K562 (cell line): ENCODE results near the gene LCTL. TPM values are rescaled to one million over a fixed set of nuclear protein-coding genes. Genes with fewer than 3 reads are reported as not detected.
A peak's percentile ranks its signal among the peaks of the same experiment; 100 is the strongest.

Experiments
- ADNP ChIP-seq: fragments of 200-800 bp; sonication (Bioruptor generic); IDR thresholded peaks from 2 replicates; pipeline ENCODE4 v1.6.1; 2016; ENCODE audit warnings: missing genetic modification characterization, missing compliant biosample characterization
- ASH1L ChIP-seq: fragments of 450-650 bp; IDR thresholded peaks from 2 replicates; pipeline ENCODE4 v1.6.1; 2018; ENCODE audit warnings: borderline replicate concordance, mild to moderate bottlenecking, low read depth; ENCODE audit not compliant: partially characterized antibody
- ATF6 ChIP-seq: sonication (generic); formaldehyde crosslinking; IDR thresholded peaks from 2 replicates; pipeline ENCODE4 v1.4.0; 2020; ENCODE audit warnings: mild to moderate bottlenecking, missing genetic modification reagents
- CHD4 ChIP-seq: fragments of 200-600 bp; sonication (generic); IDR thresholded peaks from 3 replicates; pipeline ENCODE4 v1.6.1; 2012; ENCODE audit warnings: low read depth, mild to moderate bottlenecking, mixed read lengths, low read length, inconsistent platforms; ENCODE audit not compliant: insufficient read depth, insufficient replicate concordance, poor library complexity, severe bottlenecking
- CXXC5 ChIP-seq: fragments of 250-450 bp; sonication (Bioruptor Pico); IDR thresholded peaks from 2 replicates; pipeline ENCODE4 v1.8.0; 2022; ENCODE audit warnings: inconsistent platforms, mild to moderate bottlenecking, moderate library complexity
- DNMT1 ChIP-seq: fragments of 450-650 bp; IDR thresholded peaks from 2 replicates; pipeline ENCODE4 v1.6.1; 2016; ENCODE audit warnings: antibody characterized with exemption, mild to moderate bottlenecking
- HBP1 ChIP-seq: fragments of 450-650 bp; formaldehyde crosslinking; IDR thresholded peaks from 2 replicates; pipeline ENCODE4 v1.4.0; 2022; ENCODE audit warnings: missing genetic modification characterization
- KDM1A ChIP-seq, 2 experiments: fragments of 450-650 bp; IDR thresholded peaks; 2 replicates each; pipeline ENCODE4 v1.6.1; 2016; ENCODE audit warnings: mild to moderate bottlenecking in 2 of 2
- L3MBTL2 ChIP-seq: fragments of 450-650 bp; IDR thresholded peaks from 2 replicates; pipeline ENCODE4 v1.6.1; 2016; ENCODE audit warnings: mild to moderate bottlenecking, moderate library complexity
- RBBP5 ChIP-seq: fragments of 200-600 bp; sonication (generic); IDR thresholded peaks from 2 replicates; pipeline ENCODE4 v1.6.1; 2012; ENCODE audit warnings: borderline replicate concordance, mild to moderate bottlenecking, low read length, control low read depth, inconsistent platforms; ENCODE audit not compliant: insufficient read depth, poor library complexity, severe bottlenecking
- RBM25 ChIP-seq: fragments of 200-400 bp; formaldehyde crosslinking; IDR thresholded peaks from 2 replicates; pipeline ENCODE4 v1.6.1; 2018; ENCODE audit warnings: low read length, low read depth, moderate library complexity; ENCODE audit not compliant: severe bottlenecking
- RCOR1 ChIP-seq, 2 experiments: IDR thresholded peaks; 2 replicates each; pipeline ENCODE4 v1.6.1; 2012; ENCODE audit warnings: low read depth in 2 of 2, low read length in 2 of 2, borderline replicate concordance in 1 of 2, improper control_type of control experiment in 1 of 2
- SREBF2 ChIP-seq: sonication (generic); formaldehyde crosslinking; IDR thresholded peaks from 2 replicates; pipeline ENCODE4 v1.4.0; 2020; ENCODE audit warnings: mild to moderate bottlenecking, missing genetic modification reagents
- TCFL5 ChIP-seq: fragments of 250-450 bp; sonication (Bioruptor Pico); conservative IDR thresholded peaks from 2 replicates; pipeline ENCODE4 v1.6.1; 2021; ENCODE audit warnings: mild to moderate bottlenecking, moderate library complexity, matching md5 sums
- TEAD1 ChIP-seq, 2 experiments: fragments of 450-650 bp in 1 of 2; sonication (generic) in 1 of 2; formaldehyde crosslinking; IDR thresholded peaks; 2 replicates each; pipeline versions ENCODE4 v1.4.0 to v1.8.0; 2020 to 2022; ENCODE audit warnings: mild to moderate bottlenecking in 2 of 2, missing genetic modification reagents in 1 of 2
- XRCC5 ChIP-seq: fragments of 200-400 bp; formaldehyde crosslinking; IDR thresholded peaks from 2 replicates; pipeline ENCODE4 v1.6.1; 2017; ENCODE audit warnings: low read depth, mild to moderate bottlenecking, low read length
- ZNF77 ChIP-seq: fragments of 250-450 bp; sonication (Bioruptor Pico); IDR thresholded peaks from 2 replicates; pipeline ENCODE4 v1.5.0; 2020
- polyA plus RNA-seq, 8 experiments: library from polyadenylated mRNA; depleted of rRNA in 4 of 8; stranded (reverse) in 5 of 8; unstranded in 3 of 8; fragments of >200 nt; fragmentation: Nextera tagmentation in 2 of 8; fragmentation: Illumina TruSeq in 1 of 8; extraction: Ambion mirVana in 2 of 8; extraction: Trizol in 1 of 8; gene quantifications; 2 replicates each; pipeline versions ENCODE4 v1.2.1 to v1.2.3, GENCODE V29; 2011 to 2014; ENCODE audit warnings: inconsistent platforms in 1 of 8, missing spikeins in 1 of 8
- total RNA-seq, 7 experiments: library from RNA; depleted of rRNA in 6 of 7; stranded (reverse); fragments of >200 nt in 6 of 7; fragmentation: Illumina TruSeq in 2 of 7; extraction: Trizol in 2 of 7; gene quantifications; 2 replicates each; pipeline versions ENCODE4 v1.2.1 to v1.2.3, GENCODE V29; 2011 to 2021; ENCODE audit warnings: low replicate concordance in 1 of 7

LCTL gene
- total and polyA plus RNA-seq, 9 of the 15 experiments (the other 6 are each of a cell fraction or from before 2014, with no cell fraction given) = 0.08 to 0.31 (median 0.17) TPM; not detected in 6

DNA sequence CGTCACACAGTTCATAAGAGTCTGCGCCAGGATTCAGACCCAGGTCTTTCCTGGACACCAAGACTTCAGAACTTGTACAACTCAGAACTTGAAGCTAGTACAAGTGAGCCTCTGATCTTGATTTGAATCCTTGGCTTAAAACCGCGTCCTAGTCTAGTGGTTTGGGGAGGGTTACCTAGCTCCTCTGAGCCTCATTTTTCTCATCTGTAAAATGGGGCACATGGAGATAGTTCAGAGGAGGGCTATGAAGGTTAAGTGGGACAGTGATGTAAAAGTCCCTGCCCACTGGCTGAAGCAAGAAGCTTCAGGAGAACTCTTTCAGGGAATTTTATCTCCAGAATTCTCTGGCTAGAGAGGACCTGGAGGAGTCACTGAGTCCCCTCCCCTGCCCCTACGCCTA lies 48.7 kb upstream of the LCTL start (continued):
- TF ChIP-seq HBP1 (no peak), CHD4 (peak; percentile 69), RBBP5 (no peak), KDM1A (IDR thresholded peaks at IDR 0.05) (peak; percentile 58 to 79; a peak in 3 of 4 replicates), TEAD1 (CRISPR knock-in tag; IDR thresholded peaks at IDR 0.05) (no peak), CXXC5 (CRISPR knock-in tag) (no peak), RCOR1 (IDR thresholded peaks at IDR 0.05; ENCODE audit: borderline replicate concordance in 1 of 2, low read depth in 2 of 2, low read length in 2 of 2) (peak in 1 of 2 experiments; percentile 8; a peak in 1 of 4 replicates), ADNP (0 out of 2 replicates have a peak, but pooled peaks have one; percentile 64), SREBF2 (no peak), L3MBTL2 (no peak), ZNF77 (CRISPR knock-in tag) (no peak), ATF6 (CRISPR knock-in tag) (no peak), ASH1L (no peak), RBM25 (peak; percentile 57), DNMT1 (no peak), XRCC5 (no peak), TCFL5 (CRISPR knock-in tag) (no peak)
